GM10248 (cell line): Measurements from ENCODE around the gene LTBP1.

Experiments used
- CTCF ChIA-PET: fragments of 300-600 bp; sonication (Branson Sonifier 250); formaldehyde crosslinking; extraction: SDS; loops from one replicate; lab custom pipeline; 2021; ENCODE audit warnings: antibody characterized with exemption; lab: Yijun Ruan, JAX
- POLR2A ChIA-PET: fragments of 350-650 bp; sonication (Branson Sonifier 250); formaldehyde crosslinking; extraction: SDS; loops from one replicate; lab custom pipeline; 2020; ENCODE audit warnings: antibody characterized with exemption; lab: Yijun Ruan, JAX
- DNase-seq: peaks from one replicate; pipeline ENCODE4 v3.0.0; 2012; ENCODE audit errors: extremely low spot score
- TF ChIP-seq, protein P1 (sequence below): IDR thresholded peaks from 2 replicates; pipeline ENCODE4 v1.5.1; 2012; ENCODE audit warnings: mild to moderate bottlenecking, low read depth; ENCODE audit errors: extremely low read depth, missing control alignments, control extremely low read depth

Gene LTBP1

GRCh38 chr2:33404321-33404720, 457.6 kb downstream of the LTBP1 start:
- CTCF ChIA-PET: no interaction called here
- POLR2A ChIA-PET: no interaction called here
- TF ChIP-seq, protein P1, sequence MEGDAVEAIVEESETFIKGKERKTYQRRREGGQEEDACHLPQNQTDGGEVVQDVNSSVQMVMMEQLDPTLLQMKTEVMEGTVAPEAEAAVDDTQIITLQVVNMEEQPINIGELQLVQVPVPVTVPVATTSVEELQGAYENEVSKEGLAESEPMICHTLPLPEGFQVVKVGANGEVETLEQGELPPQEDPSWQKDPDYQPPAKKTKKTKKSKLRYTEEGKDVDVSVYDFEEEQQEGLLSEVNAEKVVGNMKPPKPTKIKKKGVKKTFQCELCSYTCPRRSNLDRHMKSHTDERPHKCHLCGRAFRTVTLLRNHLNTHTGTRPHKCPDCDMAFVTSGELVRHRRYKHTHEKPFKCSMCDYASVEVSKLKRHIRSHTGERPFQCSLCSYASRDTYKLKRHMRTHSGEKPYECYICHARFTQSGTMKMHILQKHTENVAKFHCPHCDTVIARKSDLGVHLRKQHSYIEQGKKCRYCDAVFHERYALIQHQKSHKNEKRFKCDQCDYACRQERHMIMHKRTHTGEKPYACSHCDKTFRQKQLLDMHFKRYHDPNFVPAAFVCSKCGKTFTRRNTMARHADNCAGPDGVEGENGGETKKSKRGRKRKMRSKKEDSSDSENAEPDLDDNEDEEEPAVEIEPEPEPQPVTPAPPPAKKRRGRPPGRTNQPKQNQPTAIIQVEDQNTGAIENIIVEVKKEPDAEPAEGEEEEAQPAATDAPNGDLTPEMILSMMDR: no peak
- no peak for DNase-seq

DNA sequence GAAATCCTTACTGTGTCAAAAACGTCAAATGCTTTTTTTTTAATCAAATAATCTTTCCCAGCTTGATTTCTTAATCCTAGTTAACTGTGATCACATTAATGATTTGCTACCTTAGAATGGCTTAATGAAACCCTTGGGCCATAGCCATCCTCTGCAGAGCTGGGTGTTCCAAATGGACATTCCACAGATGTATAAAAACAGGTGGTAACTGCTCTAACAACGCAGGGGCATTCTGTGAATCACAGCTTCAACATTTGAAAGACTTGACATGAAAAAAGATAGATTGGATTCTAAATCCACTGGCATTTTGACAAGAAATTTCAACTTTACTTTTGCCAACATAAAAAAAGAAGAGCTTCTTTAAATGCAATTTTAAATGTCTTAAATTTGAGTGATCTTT, 459.9 kb downstream of the LTBP1 start:
- ChIA-PET CTCF (interaction anchor here (1.0 to 1.5 kb wide), 4 partner anchors 11 to 187 kb away, joined by 3 to 5 read pairs (median 4); no protein-coding TSS in a partner anchor), POLR2A (no interaction called here)
- TF ChIP-seq, protein P1: no peak
- DNase-seq: no peak

DNA sequence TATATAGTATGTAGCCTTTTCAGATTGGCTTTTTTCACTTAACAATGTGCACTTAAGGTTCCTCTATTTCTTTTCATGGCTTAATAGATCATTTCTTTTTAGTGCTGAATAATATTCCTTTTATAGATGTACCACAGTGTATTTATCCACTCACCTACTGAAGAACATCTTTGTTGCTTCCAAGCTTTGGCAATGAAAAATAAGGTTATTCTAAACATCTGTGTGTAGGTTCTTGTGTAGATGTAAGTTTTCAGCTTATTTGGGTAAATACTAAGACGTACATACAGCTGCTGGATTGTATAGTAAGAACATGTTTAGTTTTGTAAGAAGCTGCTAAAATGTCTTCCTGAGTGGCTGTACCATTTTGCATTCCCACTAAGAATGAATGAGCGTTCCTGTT, 461.4 kb downstream of the LTBP1 start:
- CTCF ChIA-PET: interaction anchor here (1.4 kb wide), 1 partner anchor 36 kb away, joined by 5 read pairs; no protein-coding TSS in a partner anchor
- TF ChIP-seq, protein P1: no peak
- DNase-seq: no peak
- POLR2A ChIA-PET: no interaction called here

- ChIA-PET CTCF (no interaction called here), POLR2A (no interaction called here)
- no peak for DNase-seq
- TF ChIP-seq, protein P1: no peak
Measured at GRCh38 chr2:33409417-33409955, 462.7 kb downstream of the LTBP1 start.

DNA sequence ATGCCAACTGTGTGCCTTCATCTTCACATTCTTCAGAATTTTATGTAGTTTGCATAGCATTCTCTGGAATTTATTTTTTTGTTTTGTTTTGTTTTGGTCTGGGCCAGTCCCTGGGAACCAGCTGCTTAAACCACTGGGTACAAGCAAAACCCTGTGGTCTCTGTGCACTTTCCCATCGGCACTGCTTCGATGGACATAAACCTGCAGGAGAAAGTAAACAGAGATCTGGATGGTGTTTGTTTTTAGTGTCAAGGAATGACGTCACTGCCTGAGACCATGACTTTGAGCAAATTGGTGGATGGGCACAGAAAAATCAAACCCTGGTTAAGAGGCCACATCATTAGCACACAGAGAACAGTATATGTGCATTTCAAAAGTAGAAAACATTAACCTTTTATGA, 465.0 kb downstream of the LTBP1 start:
- DNase-seq: no peak
- ChIA-PET CTCF (interaction anchor here (3.9 kb wide), 1 partner anchor 172 kb away, joined by 28 read pairs; no protein-coding TSS in a partner anchor), POLR2A (no interaction called here)
- TF ChIP-seq, protein P1: no peak

DNA sequence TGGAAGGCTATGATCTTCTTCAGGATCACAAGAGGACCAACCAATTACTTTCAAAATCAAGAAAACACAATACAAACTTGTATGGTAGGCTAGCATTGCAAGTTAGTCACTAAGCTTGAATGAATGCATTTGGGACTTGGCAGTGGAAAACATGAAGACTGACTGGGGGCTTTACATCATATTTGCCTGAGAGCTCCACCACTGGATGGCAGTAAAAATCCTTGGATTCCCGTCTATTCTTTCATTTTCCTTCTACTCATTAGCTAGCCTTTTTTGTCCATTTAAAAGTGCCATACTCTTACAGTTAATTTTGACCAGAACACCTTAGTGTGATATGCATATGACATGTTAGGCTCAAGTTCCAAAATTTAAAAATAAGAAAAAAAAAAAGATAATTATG, 466.2 kb downstream of the LTBP1 start:
- CTCF ChIA-PET: interaction anchor here (1.0 to 3.9 kb wide), 6 partner anchors 10 to 174 kb away, joined by 3 to 28 read pairs (median 4); no protein-coding TSS in a partner anchor
- POLR2A ChIA-PET: no interaction called here
- DNase-seq: peak; percentile 31
- TF ChIP-seq, protein P1: peak; percentile 27
